Dermis microvascular lymphatic vessel endothelial cell (primary cell): ENCODE measurements around the gene NEDD8. TPM values are rescaled to one million over a fixed set of nuclear protein-coding genes. Genes with fewer than 3 reads are reported as not detected.
A peak's percentile ranks its signal among the peaks of the same experiment; 100 is the strongest.
"Not testable (repeated sequence)": the region's sequence is repeated elsewhere in the genome, so short reads cannot be mapped to it uniquely, and the experiment has no call there.

Experiments used
- DNase-seq, 2 donors: peaks; one replicate each; pipeline versions ENCODE4 v3.0.0 to v3.0.0-alpha.2; 2010; ENCODE audit warnings: low read depth in 2 of 2
- total RNA-seq: library from RNA; depleted of rRNA; stranded (reverse); fragments of >200 nt; gene quantifications from 2 replicates; pipeline ENCODE4 v1.2.1, GENCODE V29; 2014

Gene NEDD8
- total RNA-seq, 1 donor from 2014 or later, result 193 TPM

DNA sequence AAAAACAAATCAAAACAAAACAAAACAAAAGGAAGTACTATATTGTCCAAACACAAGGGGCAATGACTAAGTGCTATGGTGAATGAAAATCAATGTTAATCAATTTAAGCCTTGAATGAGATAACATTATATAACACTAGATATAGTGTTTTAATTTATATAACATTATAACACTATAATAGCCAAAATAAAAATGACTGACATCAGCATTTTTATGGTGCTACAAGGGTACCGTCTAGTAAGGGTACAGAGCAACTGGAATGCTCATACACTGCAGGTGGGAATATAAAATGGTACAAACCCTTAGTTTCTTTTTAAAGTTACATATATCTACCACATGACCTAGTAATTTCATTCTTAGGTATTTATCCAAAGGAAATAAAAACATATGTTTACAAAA lies 5.7 kb downstream of the NEDD8 start:
- DNase-seq, result no peak

DNA sequence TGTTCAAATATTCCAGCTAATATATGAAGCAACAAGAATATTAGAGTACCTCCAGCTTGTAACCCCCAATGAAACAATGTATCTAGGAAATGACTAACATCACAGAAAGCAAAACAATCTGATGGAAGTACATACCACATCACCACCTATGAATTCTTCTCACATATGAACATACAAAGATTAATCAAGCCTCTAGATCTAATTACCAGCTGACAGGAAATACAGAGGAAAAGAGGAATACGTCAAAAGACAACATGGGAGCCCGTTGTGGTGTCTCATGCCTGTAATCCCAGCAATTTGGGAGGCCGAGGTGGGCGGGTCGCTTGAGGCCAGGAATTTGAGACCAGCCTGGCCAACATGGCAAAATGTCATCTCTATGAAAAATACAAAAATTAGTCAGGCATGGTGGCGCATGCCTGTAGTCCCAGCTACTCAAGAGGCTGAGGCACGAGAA lies 7.5 kb downstream of the NEDD8 start:
- DNase-seq, result peak; percentile 97 to 98

DNA sequence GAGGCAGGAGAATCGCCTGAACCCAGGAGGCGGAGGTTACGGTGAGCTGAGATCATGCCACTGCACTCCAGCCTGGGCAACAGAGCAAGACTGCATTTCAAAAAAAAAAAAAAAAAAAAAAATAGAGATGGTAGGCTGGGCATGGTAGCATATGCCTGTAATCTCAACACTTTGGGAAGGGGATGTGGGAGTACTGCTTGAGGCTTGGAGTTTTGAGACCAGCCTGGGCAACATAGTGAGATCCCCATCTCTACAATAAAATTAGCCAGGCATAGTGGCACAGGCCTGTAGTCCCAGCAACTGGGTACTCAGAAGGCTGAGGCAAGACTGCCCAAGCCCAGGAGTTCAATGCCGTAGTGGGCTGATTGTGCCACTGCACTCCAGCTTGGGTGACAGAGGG lies 9.2 kb downstream of the NEDD8 start:
- DNase-seq, result not testable (repeated sequence)

DNA sequence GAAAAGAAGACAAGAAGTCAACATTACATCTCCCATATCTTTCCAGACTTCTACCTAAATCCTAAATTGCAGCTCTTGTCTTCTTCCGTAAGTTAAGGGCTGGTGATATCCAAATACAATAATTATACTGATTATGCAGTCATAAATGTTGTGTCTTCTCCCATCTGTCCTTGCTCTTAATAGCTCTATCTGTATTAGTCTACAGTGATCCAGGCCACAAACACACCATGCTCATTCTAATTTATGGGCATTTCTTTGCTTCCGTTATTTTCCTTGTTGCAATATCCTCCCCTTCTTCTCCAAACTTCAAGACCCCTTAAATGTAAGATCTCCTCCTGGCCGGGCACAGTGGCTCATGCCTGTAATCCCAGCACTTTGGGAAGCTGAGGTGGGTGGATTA lies 12.6 kb downstream of the NEDD8 start:
- DNase-seq, result no peak

DNA sequence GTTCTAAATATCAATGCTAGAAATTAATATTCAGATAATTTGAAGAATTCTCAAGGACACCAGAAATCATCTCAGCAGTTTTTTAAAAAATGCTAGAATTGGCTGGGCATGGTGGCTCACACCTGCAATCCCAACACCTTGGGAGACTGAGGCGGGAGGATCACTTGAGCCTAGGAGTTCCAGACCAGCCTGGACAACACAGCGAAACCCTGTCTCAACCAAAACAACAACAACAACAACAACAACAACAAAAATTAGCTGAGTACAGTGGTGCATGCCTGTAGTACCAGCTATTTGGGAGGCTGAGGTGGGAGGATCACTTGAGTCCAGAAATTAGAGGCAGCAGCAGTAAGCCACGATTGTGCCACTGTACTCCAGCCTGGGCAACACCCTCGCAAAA lies 13.1 kb downstream of the NEDD8 start:
- DNase-seq, result no peak

DNA sequence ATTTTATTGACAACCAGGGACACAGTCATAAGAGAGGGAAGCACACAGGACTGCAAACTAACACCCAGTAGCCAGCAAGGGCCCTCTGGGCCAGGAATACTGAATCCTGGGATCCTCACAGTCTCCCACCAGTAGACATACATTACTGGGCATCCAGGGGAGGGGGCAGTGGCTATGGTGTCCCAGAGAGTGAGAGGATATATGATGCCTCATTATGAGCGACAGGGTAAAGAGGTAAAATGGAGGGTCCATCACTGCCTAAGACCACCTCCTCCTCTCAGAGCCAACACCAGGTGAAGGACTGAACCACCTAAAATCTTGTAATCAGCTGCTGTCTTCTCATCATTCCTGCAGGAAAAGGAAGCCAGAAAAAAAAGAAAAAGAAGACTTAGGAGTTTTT lies 15.3 kb downstream of the NEDD8 start:
- DNase-seq, result not testable (repeated sequence)

DNA sequence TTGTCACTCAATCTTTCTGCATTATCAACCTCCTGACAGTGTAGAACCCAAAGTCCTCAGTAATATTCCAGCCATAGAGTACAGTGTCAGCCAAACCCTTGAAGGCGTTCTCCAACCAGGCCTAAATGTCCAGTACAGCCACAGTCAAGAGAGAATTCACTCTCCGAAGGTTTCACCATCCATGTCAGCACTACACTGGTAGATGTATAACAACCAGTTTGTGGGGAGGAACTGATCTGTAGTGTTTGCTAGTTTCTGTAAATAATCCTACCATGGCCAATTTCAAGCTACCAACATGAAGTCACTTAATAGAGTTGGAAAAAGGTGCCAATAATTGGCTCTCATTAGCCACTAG lies 15.8 kb downstream of the NEDD8 start:
- DNase-seq, result no peak

DNA sequence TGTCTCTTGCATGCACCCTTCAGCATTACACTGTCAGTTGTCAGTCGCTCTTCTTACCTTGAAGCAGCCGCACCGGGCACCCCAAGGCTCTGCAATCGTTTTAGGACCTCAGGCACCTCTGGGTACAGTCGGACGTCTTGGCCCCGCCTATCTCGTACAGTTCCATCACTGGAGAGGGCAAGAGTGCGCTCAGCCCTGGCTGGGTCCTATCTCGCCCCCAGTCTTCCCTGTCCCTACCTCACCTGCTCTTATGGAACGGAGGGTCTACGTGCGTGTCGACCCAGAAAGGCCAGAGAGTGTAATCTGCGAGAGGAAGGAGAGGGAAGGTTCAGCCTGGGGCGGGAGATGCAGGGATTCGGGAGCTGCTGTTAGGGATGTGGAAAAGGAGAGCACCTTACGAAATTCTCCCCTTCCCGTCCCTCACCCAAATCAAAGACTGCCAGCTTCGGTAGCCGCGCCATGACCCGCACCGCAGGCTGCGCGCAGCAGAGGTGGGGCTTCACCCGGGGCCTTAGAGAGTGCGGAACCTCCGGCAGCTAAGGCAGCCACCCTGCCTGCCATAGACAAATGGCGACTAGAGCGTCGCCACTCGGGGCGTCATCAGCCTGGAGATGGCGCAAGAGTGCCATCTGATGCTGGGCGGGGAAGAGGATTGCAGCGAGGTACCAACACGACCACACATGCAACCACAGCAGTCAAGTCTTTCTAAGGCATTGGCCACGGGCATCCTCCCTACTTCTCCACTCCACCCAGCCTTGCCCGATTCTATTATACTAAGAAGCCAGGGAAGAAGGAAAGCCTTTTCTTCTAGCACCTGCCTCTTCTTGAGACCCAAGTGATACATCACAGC lies 16.4 kb downstream of the NEDD8 start, which contains the start of gene MDP1:
Gene MDP1 (minus strand): TSS at position 572 of the 850 bp plus-strand sequence. CDS start 111 bp downstream, at position 461.
- peak; percentile 83 to 90 for DNase-seq

DNA sequence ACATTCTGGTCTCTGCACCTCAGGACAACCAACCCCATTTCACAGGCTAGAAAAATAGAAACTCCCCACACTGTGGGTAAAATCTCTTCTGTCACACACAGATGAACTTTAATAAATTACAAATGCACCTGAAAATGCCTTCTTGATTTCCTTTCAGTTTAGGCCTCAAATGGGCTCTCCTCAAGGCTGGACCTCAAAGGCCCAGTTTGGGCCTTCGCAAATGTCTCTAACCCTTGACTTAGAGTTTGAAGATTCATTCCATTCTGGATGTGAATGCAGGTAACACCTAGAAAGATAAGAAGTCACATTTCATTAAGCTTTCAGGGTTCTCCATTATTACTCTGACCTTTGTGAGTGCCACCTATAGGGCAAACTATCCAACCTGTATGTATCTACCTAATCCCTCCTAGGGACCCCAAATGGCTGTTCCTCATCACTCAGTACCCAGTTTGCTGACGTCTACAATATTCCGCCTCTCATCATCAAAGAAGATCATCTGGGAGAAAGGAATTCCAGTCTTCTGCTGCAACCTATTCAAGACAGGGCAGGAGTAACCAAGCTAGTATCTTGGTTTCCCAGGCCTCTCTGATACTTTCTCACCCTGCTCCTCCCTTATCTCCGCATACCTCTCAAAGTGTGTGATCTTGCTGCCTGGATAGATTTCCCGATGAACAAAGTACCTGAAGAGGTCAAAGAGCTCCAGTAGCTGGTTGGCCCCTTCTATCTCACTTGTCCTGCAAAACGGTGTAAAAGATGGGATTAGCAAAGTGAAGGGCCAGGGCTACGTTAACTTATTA lies 18.1 kb downstream of the NEDD8 start:
- no peak for DNase-seq

DNA sequence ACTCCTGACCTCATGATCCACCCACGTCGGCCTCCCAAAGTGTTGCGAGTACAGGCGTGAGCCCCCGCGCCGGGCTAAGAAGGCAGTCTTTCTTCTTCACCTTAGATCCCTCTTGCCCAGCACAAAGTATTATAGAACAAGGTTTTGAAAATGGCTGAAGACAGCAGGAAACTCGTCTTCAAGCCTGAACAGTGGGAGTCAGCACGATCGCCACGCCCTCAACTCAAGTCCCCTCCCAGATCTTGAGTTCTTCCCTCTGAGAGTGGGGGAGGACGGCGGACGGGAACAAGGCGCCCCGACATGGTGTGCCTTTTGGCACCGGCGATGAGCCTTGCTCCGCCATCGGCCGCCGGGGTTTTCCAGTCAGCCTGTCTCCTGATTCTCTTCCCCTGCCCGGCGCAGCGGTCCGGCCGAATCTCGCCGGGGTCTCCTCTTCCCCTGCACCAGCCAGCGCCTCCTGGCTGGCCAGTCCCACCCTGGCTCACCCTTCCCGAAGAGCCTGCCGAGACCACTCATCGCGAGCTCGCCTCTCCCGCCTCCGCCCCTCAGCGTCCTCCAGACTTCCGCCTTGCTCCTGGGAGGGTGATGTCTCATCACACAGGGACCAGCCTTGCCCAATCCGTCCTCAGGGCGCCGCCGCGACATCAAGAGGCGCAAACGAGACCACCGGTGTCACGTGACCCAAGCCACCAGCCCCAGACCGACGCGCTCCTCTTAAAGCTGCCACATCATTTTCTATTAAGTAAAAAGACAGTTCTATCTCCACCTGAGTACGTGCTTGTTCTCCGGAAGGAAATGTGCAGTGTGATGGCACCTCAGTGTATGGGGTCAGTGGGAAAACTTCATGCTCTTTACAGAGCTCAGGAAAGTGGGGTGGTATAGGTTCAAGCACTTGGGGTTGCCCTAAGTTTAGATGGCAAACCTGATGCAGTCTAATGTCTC lies 19.0 kb downstream of the NEDD8 start, which contains the start of gene CHMP4A:
Gene CHMP4A (minus strand): TSS at position 565 of the 942 bp plus-strand sequence. CDS start 49 bp downstream, at position 516.
- DNase-seq, result peak; percentile 90 to 98

DNA sequence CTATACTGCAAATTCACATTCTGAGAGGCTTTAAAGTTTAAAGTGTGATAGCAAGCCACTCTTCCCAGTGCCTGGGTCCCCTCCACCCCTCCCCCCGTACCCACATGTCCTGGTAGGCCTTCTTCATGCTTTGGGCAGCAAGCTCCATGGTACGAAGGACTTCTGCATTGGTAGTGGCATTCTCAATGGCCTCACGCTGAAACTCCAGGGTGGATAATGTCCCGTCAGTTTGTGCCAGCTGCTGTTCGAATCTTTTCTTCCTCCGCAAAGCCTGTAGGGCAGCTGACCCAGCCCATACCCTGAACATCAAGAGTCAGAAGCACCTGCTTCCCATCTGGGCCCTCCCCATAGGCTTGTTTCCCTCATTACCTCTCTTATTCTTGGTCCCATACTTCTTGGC lies 20.9 kb downstream of the NEDD8 start:
- DNase-seq, result no peak

DNA sequence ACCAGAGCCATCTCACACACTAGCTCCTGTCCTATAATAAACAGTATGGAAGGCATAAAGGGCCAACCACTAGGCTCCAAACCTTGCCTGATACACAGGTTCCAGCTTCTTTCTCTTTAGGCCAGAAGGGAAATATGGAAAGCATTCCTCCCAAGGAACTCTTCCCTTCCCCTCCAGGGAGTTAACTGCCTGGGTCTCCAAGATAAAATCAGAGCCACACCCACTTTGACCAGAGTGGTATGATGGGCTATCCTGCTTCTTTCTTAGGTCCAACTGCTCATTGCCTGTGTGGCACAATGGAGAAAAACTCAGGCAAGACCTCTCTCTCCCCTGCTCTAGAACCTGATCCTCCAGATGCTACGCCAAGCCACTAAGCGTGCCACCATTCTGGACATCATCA lies 24.5 kb downstream of the NEDD8 start:
- DNase-seq, result no peak

DNA sequence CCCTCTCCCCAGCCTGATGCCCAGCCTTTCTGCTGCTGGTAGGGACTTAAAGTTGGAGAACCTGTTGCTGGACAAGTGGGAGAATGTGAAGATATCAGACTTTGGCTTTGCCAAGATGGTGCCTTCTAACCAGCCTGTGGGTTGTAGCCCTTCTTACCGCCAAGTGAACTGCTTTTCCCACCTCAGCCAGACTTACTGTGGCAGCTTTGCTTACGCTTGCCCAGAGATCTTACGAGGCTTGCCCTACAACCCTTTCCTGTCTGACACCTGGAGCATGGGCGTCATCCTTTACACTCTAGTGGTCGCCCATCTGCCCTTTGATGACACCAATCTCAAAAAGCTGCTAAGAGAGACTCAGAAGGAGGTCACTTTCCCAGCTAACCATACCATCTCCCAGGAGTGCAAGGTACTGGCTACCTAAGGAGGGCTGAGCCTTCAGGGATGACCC lies 25.0 kb downstream of the NEDD8 start:
- DNase-seq, result no peak

DNA sequence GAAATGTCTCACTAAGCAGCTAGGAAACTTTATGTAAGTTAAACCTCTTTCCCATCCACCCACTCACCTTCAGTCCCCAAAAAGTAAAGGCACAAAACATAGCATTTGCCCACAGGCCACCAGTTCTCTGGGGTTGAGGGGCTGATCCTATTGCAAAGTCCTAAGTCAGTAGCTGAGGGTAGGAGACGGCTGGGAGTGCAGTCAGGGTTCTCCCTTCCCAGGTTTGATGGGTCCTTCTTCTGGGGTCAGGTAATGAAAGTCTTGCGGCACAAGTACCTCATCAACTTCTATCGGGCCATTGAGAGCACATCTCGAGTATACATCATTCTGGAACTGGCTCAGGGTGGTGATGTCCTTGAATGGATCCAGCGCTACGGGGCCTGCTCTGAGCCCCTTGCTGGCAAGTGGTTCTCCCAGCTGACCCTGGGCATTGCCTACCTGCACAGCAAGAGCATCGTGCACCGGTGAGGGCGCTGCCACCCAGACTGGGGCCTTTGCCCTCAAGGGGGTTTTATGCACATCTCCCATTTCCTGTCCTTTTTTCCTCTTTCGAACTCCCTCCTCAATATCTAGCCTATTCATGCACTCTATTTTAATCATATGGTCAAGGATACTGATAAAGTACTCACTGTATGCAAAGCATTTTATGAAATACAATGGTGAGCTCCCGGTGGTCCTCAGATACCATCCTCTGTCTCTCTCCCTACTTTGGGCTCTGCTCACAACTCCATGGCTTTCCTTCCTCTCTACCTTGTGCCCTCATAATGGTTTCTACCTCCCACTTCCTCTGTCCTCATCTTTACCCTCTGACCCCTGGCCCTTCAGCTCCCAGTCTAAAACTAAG lies 25.7 kb downstream of the NEDD8 start:
- DNase-seq, result no peak

DNA sequence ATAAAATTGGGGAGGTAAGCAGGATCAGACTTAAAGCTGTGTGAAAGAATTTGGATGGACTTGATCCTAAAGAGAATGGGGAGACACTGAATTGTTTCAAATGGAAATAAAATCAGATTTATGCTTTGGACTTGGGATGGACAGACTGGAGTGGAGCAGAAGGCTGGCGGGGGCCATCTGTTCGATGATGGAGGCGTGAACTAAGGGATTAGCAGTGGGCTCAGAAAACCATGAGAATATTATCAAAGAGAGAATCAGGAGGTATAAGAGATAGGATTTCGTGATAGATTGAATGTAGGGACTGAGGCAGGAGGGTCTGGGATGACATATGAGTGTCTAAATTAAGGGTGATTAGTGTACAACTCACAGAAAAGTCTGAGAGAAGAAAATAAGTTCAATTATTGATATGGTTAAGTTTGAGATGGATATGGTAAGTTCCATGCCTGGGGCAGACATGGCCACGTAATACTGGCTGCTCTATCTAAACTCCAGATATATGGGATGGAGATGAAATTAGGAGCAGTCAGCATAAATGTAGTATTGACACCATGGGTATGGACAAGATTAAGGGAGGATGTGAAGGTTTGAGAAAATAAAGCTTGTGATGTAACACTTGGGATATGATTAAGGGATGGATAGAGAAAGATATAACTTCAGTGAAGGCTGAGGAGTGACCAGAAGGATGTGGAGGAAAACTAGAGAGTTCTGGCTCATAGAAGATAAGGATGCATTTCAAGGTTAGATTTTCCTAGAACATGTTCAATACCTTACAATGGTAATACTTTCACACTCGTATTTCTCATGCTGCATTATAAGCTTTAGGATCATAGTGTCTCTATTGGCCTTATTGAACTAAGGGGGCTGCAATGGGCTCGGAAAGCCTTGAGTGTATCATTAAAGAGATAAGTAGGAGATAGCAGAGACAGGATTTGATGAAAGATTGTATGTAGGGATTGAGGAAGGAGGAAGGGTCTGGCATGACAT lies 27.7 kb downstream of the NEDD8 start:
- DNase-seq, result no peak

DNA sequence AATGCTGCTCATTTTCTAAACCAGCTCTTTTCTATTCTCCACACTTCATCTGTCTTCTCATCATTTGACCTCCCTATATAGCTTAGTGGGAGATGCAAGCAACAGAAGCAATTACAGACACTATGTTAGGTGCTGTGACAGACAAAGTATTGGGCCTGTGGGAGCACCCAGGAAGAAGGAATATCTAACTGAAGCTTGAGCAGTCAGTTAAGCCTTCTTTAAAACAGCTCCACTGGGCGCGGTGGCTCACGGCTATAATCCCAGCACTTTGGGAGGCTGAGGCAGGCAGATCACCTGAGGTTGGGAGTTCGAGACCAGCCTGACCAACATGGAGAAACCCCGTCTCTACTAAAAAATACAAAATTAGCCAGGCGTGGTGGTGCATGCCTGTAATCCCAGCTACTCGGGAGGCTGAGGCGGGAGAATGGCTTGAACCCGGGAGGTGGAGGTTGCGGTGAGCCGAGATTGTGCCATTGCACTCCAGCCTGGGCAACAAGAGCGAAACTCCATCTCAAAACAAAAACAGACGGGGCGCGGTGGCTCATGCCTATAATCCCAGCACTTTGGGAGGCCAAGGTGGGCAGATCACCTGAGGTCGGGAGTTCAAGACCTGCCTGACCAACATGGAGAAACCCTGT lies 28.8 kb downstream of the NEDD8 start:
- DNase-seq, result not testable (repeated sequence)

DNA sequence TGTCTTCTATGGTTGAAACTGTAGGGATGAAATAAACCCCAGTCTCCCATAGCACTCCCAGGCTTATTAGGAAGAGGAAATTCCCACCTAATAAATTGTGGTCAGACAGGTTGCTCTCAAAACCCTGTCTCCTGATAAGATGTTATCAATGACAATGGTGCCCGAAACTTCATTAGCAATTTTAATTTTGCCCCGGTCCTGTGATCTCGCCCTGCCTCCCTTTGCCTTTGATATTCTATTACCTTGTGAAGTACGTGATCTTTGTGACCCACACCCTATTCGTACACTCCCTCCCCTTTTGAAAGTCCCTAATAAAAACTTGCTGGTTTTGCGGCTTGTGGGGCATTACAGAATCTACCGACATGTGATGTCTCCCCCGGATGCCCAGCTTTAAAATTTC lies 29.6 kb downstream of the NEDD8 start:
- not testable (repeated sequence) for DNase-seq

DNA sequence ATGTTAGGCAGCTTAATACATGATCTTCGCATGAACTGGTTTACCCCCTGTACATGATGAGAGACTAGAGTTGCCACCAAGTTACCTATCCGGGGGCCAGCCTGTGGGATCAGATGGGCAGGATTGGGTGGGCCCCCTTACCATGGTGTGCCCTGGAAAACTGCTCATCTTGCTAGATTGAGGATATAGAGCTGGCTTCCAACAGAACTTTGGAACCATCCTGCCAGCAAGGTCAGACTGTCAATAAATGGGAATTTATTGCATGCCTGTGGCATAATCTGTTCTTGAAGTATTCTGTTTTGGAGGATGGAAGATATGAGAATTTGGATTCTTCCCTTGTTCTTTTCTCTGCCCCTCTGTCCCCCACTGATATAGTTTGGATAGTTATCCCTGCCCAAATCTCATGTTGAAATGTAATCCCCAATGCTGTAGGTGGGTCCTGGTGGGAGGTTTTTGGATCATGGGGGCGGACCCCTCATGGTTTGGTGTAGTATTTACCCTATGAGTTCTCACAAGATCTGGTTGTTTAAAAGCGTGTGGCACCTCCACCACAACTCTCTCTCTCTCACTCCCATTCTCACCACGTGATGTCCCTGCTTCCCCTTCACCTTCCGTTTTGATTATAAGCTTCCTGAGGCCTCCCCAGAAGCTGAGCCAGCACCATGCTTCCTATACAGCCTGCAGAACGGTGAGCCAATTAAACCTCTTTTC lies 33.2 kb downstream of the NEDD8 start:
- DNase-seq, result no peak
